ENCODE data around the gene NUP62. TPM values are rescaled to one million over a fixed set of nuclear protein-coding genes. Genes with fewer than 3 reads are reported as not detected.
"Not testable (repeated sequence)": the region's sequence is repeated elsewhere in the genome, so short reads cannot be mapped to it uniquely, and the experiment has no call there.

The NUP62 gene
- total and polyA plus RNA-seq, 8 donors: 39.2 to 66.2 (median 60.0) TPM

DNA sequence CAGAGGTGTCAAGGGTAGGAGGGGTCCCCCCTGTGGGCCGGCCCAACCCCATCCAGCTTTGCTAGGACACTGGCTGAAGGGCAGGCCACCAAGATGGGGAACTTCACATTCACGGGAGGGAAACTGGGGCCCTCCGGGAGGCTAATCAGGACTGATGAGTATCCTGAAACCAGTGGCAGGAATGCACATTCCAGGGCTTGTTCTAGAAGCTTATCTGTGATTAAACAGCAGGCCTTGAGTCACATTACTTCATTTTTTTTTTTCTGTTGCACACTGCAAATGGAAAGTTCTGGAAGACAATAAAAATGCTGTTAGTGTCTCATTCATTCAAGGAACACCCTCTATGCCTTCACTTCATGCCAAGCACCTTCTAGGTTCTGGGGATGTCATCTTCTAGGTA lies 47.2 kb upstream of the NUP62 start:
- intact Hi-C loops (cut with DNase I): no loop called here
- peaks cover 0 to 75% of the 10 kb centered on the region in 2 donors for H3K36me3 ChIP-seq

DNA sequence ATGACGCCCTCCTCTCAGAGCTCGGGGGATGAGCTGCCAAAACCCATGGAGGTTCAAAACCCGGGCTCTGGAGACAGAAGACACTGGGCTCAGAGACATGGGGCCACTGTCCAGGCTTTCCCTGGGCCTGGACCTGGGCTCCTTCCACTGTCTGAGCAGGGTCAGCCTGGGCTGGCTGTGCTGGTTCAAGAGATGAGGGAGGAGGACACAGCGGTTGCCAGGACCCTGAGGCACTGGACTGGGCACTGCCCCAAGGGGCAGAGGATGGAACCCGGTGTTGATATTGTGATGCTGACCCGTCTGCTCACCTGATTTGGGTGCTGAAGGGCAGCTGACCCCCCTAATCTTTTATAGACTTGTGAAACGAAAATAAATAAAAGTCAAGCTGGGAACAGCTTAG lies 45.7 kb upstream of the NUP62 start:
- Histone ChIP-seq H3K4me3 (no peak overlapping the region), H3K27ac (no peak overlapping the region), H3K36me3 (peaks cover 0 to 62% of the 10 kb centered on the region in 2 donors), H3K27me3 (peaks cover 0 to under 1% of the 10 kb centered on the region in 2 donors), H3K4me1 (peaks cover 0 to 20% of the 10 kb centered on the region in 2 donors), H3K9me3 (no peaks in the 10 kb centered on the region)
- TF ChIP-seq, protein P1, sequence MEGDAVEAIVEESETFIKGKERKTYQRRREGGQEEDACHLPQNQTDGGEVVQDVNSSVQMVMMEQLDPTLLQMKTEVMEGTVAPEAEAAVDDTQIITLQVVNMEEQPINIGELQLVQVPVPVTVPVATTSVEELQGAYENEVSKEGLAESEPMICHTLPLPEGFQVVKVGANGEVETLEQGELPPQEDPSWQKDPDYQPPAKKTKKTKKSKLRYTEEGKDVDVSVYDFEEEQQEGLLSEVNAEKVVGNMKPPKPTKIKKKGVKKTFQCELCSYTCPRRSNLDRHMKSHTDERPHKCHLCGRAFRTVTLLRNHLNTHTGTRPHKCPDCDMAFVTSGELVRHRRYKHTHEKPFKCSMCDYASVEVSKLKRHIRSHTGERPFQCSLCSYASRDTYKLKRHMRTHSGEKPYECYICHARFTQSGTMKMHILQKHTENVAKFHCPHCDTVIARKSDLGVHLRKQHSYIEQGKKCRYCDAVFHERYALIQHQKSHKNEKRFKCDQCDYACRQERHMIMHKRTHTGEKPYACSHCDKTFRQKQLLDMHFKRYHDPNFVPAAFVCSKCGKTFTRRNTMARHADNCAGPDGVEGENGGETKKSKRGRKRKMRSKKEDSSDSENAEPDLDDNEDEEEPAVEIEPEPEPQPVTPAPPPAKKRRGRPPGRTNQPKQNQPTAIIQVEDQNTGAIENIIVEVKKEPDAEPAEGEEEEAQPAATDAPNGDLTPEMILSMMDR (IDR thresholded peaks at IDR 0.05): no peak
- ATAC-seq: no peak
- peak in 1 of 4 donors; percentile 38 for DNase-seq
- intact Hi-C loops (cut with DNase I): no loop called here

More for the DNA sequence above, 47.2 kb upstream of the NUP62 start:
- peaks cover 0 to 20% of the 10 kb centered on the region in 2 donors for H3K4me1 ChIP-seq
- no peak for ATAC-seq
- H3K27me3 ChIP-seq: no peaks in the 10 kb centered on the region
- no peaks in the 10 kb centered on the region for H3K9me3 ChIP-seq
- DNase-seq: peak in 1 of 4 donors; percentile 41
- no peak overlapping the region for H3K4me3 ChIP-seq
- TF ChIP-seq, protein P1 (IDR thresholded peaks at IDR 0.05): no peak
- H3K27ac ChIP-seq: no peak overlapping the region

DNA sequence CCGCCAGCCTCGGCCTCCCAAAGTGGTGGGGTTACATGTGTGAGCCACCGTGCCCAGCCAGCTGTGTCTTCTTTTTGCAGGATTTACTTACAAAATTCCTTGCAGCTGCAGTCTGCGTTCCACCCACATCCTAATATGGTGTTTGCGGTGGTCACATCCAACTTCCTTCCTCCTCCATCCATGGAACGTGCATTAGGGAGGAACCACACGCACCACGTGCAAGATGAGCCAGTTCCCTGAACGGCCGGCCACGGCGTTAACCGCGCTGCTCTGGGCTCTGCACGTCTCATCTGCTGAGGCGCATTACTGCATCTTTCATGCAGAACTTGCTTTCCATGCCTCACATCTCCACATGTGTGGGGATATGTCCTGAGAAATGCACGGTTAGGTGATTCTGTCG lies 44.7 kb upstream of the NUP62 start:
- peak; percentile 59 for ATAC-seq
- TF ChIP-seq, protein P1 (IDR thresholded peaks at IDR 0.05): no peak
- Histone ChIP-seq H3K27me3 (peaks cover 0 to 7% of the 10 kb centered on the region in 2 donors), H3K36me3 (peaks cover 0 to 52% of the 10 kb centered on the region in 2 donors), H3K27ac (no peak overlapping the region), H3K4me1 (peaks cover 0 to 24% of the 10 kb centered on the region in 2 donors), H3K9me3 (no peaks in the 10 kb centered on the region), H3K4me3 (no peak overlapping the region)
- intact Hi-C loops (cut with DNase I): no loop called here
- DNase-seq: peak in 2 of 4 donors; percentile 61 to 80

DNA sequence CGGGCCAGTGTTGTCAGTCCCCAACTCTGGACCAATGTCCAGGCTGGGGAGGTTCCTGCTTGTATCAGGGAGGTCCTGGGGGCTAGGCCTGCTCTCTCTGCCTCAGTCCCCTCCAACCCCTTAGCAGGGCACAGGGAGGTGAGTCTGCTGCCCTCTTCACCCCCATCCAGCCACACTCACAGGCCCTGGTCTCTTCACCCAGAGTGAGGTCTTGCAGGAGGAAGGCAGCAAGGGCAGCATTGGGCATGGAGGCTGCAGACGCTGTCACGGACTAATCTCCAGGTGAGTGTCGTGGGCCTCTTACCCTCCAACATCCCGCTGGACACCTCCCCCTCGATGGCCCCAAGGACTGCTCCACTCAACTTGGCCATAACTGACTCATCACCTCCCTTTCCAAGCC lies 43.5 kb upstream of the NUP62 start:
- intact Hi-C loops (cut with DNase I): no loop called here
- Histone ChIP-seq H3K27ac (no peak overlapping the region), H3K9me3 (no peaks in the 10 kb centered on the region), H3K36me3 (peaks cover 0 to 41% of the 10 kb centered on the region in 2 donors), H3K4me1 (peaks cover 0 to 29% of the 10 kb centered on the region in 2 donors), H3K27me3 (peaks cover 0 to 18% of the 10 kb centered on the region in 2 donors), H3K4me3 (no peak overlapping the region)
- DNase-seq (peak in 1 of 4 donors; percentile 15), ATAC-seq (no peak)
- TF ChIP-seq, protein P1 (IDR thresholded peaks at IDR 0.05): no peak

DNA sequence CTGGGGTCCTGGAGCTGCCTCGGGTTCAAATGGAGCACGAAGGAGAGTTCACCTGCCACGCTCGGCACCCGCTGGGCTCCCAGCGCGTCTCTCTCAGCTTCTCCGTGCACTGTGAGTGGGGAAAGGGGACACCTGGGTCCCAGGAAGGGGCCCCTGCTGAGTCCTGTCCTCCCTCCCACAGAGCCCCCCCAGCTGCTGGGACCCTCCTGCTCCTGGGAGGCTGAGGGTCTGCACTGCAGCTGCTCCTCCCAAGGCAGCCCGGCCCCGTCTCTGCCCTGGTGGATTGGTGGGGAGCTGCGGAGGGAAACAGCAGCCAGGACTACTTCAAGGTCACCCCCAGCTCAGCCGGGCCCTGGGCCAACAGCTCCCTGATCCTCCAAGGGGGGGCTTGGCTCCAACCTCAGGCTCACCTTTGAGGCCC lies 42.7 kb upstream of the NUP62 start:
- no peak overlapping the region for H3K27ac ChIP-seq
- intact Hi-C loops (cut with DNase I): no loop called here

DNA sequence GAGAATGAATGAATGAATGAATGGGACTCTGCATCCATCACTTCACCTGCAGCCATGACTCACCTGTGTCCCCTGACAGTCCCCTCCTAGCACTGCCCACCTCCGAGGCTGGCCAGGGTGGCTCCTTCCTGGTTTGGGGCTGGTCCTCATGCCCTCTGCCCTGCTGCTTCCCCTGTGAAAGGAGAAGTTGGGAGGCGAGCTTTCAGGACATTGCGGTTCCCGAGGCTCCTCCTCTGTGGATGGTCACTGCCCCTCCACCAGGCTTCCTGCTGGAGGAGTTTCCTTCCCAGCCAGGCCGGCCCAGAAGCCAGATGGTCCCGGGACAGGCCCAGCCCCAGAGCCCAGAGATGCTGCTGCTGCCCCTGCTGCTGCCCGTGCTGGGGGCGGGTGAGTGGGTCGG lies 40.1 kb upstream of the NUP62 start:
- Histone ChIP-seq H3K4me1 (peaks cover 0 to 34% of the 10 kb centered on the region in 2 donors), H3K27me3 (peaks cover 0 to 20% of the 10 kb centered on the region in 2 donors), H3K4me3 (peak overlapping the region in 1 of 2 donors; percentile 37), H3K27ac (peak overlapping the region in 1 of 2 donors; percentile 69), H3K36me3 (peaks cover 0 to 11% of the 10 kb centered on the region in 2 donors)
- intact Hi-C loops (cut with DNase I); H3K9me3 ChIP-seq: not testable (repeated sequence)
- DNase-seq (peak in 2 of 4 donors; percentile 62 to 68), ATAC-seq (peak; percentile 72)

More for the DNA sequence above, 42.7 kb upstream of the NUP62 start:
- peak overlapping the region in 1 of 2 donors; percentile 10 for H3K4me3 ChIP-seq
- peaks cover 0 to 20% of the 10 kb centered on the region in 2 donors for H3K27me3 ChIP-seq
- DNase-seq: peak in 1 of 4 donors; percentile 56
- H3K36me3 ChIP-seq: peaks cover 0 to 33% of the 10 kb centered on the region in 2 donors
- no peaks in the 10 kb centered on the region for H3K9me3 ChIP-seq
- TF ChIP-seq, protein P1 (IDR thresholded peaks at IDR 0.05): no peak
- no peak for ATAC-seq
- peaks cover 0 to 29% of the 10 kb centered on the region in 2 donors for H3K4me1 ChIP-seq

All from left lung (tissue), 10 donors.